Activated CD4-positive, CD25-positive, alpha-beta regulatory T cell treated with anti-CD3 and anti-CD28 coated beads, Interleukin-2, amount 50 U/mL, for 16 hours (primary cell): ENCODE results near the gene MED12.

Experiments
- DNase-seq: peaks from one replicate; pipeline ENCODE4 v3.0.0-alpha.2; 2020; ENCODE audit warnings: low read depth, low spot score

Gene MED12

GRCh38 chrX:71107245-71107644 is 11.2 kb upstream of the MED12 start:
- no peak for DNase-seq

- DNase-seq, result no peak
Observed at GRCh38 chrX:71107762-71108360, 10.5 kb upstream of the MED12 start.

GRCh38 chrX:71109051-71109450 is 9.3 kb upstream of the MED12 start:
- DNase-seq, result no peak

- DNase-seq, result peak; percentile 69
Observed at GRCh38 chrX:71111141-71111843, 7.1 kb upstream of the MED12 start, which contains the start of gene IL2RG. Gene IL2RG (minus strand): TSS chrX:71111577. CDS start chrX:71111539, 38 bp downstream.

GRCh38 chrX:71111921-71112431 is 6.4 kb upstream of the MED12 start:
- DNase-seq, result no peak

GRCh38 chrX:71117358-71117757 is 1.0 kb upstream of the MED12 start:
- DNase-seq, result no peak

- DNase-seq, result no peak
Observed at GRCh38 chrX:71118985-71119535, 664 bp downstream of the MED12 start.

- DNase-seq, result no peak
Observed at GRCh38 chrX:71128166-71128833, 9.9 kb downstream of the MED12 start.

- peak; percentile 44 for DNase-seq
Observed at GRCh38 chrX:71128915-71129765, 10.7 kb downstream of the MED12 start.

GRCh38 chrX:71131510-71131909 is 13.1 kb downstream of the MED12 start:
- no peak for DNase-seq

GRCh38 chrX:71140440-71140839 is 22.0 kb downstream of the MED12 start:
- no peak for DNase-seq

- no peak for DNase-seq
Observed at GRCh38 chrX:71143508-71143907, 25.1 kb downstream of the MED12 start.

- DNase-seq, result no peak
Observed at GRCh38 chrX:71144651-71145050, 26.3 kb downstream of the MED12 start, which contains the start of gene NLGN3. Gene NLGN3 (plus strand): TSS chrX:71144841. CDS start chrX:71147750, 2,909 bp downstream.

GRCh38 chrX:71147496-71148277 is 29.3 kb downstream of the MED12 start:
- DNase-seq, result no peak

- no peak for DNase-seq
Observed at GRCh38 chrX:71148278-71148663, 29.9 kb downstream of the MED12 start.

GRCh38 chrX:71151366-71151765 is 33.0 kb downstream of the MED12 start:
- DNase-seq, result no peak

GRCh38 chrX:71154196-71154595 is 35.8 kb downstream of the MED12 start:
- DNase-seq, result no peak

- DNase-seq, result no peak
Observed at GRCh38 chrX:71154641-71155040, 36.2 kb downstream of the MED12 start.

GRCh38 chrX:71158603-71159002 is 40.2 kb downstream of the MED12 start:
- DNase-seq, result no peak

- no peak for DNase-seq
Observed at GRCh38 chrX:71159335-71159734, 40.9 kb downstream of the MED12 start.
